ENCODE results near the gene MUC4. TPM values are rescaled to one million over a fixed set of nuclear protein-coding genes. Genes with fewer than 3 reads are reported as not detected.

MUC4 gene
- total and polyA plus RNA-seq, 9 of the 15 experiments (the other 6 are each of a cell fraction or from before 2014, with no cell fraction given): under 0.01 to 0.21 (median 0.10) TPM; not detected in 4

DNA sequence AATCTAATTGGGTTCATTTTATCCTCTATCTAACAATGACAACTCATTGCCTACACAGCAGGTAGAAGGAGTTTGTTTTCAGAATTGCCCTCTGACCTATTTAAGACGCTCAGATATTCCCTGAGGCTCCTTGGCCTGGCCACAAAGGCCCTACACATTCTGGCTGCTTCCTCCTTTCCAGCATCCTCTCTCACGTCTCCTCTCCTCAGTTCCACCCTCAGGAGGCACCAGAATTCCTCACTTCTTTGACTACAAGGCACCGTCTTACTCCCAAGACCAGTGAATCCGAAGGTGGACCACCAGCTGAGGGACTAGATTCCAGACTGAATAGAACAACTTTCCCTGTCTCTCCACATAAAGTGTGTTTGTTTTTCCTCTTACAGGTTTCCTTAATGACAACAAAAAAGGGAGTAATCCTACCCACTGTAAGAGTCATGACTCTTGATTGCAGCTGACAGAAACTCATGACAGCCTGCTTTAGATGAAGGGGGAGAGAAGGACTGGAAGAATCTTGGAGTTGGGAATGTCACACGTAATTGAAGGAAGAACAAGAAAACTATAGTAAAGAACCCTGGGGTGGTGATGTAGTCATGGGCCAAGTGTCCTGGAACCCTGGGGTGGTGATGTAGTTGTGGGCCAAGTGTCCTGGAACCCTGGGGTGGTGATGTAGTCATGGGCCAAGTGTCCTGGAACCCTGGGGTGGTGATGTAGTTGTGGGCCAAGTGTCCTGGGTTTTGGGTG lies 112.9 kb downstream of the MUC4 start (continued):
- no peak for TF ChIP-seq TOE1 (IDR thresholded peaks at IDR 0.05; ENCODE audit: borderline replicate concordance)
- TF ChIP-seq TOE1 (CRISPR knock-in tag; IDR thresholded peaks at IDR 0.05; ENCODE audit: borderline replicate concordance, low read depth): no peak
- no peak for TF ChIP-seq ASH1L (IDR thresholded peaks at IDR 0.05; ENCODE audit: borderline replicate concordance, low read depth, partially characterized antibody)
- no peak for TF ChIP-seq POLR2G (IDR thresholded peaks at IDR 0.05; ENCODE audit: low read depth, low read length)
- no peak for TF ChIP-seq SOX6 (IDR thresholded peaks at IDR 0.05)
- no peak for TF ChIP-seq E2F3 (CRISPR knock-in tag; IDR thresholded peaks at IDR 0.05)
- no peak for TF ChIP-seq FIP1L1 (IDR thresholded peaks at IDR 0.05; ENCODE audit: low read depth, low read length, poor library complexity, severe bottlenecking)
- no peak for TF ChIP-seq DEAF1 (CRISPR knock-in tag; IDR thresholded peaks at IDR 0.05)
- TF ChIP-seq, protein P1, sequence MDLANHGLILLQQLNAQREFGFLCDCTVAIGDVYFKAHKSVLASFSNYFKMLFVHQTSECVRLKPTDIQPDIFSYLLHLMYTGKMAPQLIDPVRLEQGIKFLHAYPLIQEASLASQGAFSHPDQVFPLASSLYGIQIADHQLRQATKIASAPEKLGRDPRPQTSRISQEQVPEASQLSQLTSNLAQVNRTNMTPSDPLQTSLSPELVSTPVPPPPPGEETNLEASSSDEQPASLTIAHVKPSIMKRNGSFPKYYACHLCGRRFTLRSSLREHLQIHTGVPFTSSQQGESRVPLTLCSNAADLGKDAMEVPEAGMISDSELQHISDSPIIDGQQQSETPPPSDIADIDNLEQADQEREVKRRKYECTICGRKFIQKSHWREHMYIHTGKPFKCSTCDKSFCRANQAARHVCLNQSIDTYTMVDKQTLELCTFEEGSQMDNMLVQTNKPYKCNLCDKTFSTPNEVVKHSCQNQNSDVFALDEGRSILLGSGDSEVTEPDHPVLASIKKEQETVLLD (IDR thresholded peaks at IDR 0.05): no peak
- TF ChIP-seq SAFB2 (IDR thresholded peaks at IDR 0.05; ENCODE audit: borderline replicate concordance, low read depth, low read length, severe bottlenecking): no peak
- TF ChIP-seq RAD21 (CRISPR knock-in tag; conservative IDR thresholded peaks at IDR 0.05 in 1 of 2, IDR thresholded peaks at IDR 0.05 in 1 of 2): no peak
- peak; percentile 44; the same call in 1 of the 2 replicates for TF ChIP-seq SP1 (CRISPR knock-in tag; IDR thresholded peaks at IDR 0.05)
- TF ChIP-seq GTF2F1 (IDR thresholded peaks at IDR 0.05; ENCODE audit: low read depth, low read length): no peak
- TF ChIP-seq, protein P2, sequence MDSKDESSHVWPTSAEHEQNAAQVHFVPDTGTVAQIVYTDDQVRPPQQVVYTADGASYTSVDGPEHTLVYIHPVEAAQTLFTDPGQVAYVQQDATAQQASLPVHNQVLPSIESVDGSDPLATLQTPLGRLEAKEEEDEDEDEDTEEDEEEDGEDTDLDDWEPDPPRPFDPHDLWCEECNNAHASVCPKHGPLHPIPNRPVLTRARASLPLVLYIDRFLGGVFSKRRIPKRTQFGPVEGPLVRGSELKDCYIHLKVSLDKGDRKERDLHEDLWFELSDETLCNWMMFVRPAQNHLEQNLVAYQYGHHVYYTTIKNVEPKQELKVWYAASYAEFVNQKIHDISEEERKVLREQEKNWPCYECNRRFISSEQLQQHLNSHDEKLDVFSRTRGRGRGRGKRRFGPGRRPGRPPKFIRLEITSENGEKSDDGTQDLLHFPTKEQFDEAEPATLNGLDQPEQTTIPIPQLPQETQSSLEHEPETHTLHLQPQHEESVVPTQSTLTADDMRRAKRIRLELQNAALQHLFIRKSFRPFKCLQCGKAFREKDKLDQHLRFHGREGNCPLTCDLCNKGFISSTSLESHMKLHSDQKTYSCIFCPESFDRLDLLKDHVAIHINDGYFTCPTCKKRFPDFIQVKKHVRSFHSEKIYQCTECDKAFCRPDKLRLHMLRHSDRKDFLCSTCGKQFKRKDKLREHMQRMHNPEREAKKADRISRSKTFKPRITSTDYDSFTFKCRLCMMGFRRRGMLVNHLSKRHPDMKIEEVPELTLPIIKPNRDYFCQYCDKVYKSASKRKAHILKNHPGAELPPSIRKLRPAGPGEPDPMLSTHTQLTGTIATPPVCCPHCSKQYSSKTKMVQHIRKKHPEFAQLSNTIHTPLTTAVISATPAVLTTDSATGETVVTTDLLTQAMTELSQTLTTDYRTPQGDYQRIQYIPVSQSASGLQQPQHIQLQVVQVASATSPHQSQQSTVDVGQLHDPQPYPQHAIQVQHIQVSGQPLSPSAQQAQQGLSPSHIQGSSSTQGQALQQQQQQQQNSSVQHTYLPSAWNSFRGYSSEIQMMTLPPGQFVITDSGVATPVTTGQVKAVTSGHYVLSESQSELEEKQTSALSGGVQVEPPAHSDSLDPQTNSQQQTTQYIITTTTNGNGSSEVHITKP (IDR thresholded peaks at IDR 0.05; ENCODE audit: partially characterized antibody): no peak
- no peak for TF ChIP-seq ZNF830 (CRISPR knock-in tag; IDR thresholded peaks at IDR 0.05)
- no peak for TF ChIP-seq RFX7 (CRISPR knock-in tag; IDR thresholded peaks at IDR 0.05)
- TF ChIP-seq ZNF707 (CRISPR knock-in tag; conservative IDR thresholded peaks at IDR 0.05): no peak
- TF ChIP-seq U2AF1 (optimal IDR thresholded peaks at IDR 0.05; ENCODE audit: low read depth, low read length): no peak
- TF ChIP-seq HMG20A (CRISPR knock-in tag; conservative IDR thresholded peaks at IDR 0.05): no peak
- no peak for TF ChIP-seq STAT5B (CRISPR knock-in tag; IDR thresholded peaks at IDR 0.05)
- TF ChIP-seq CREM (IDR thresholded peaks at IDR 0.05; ENCODE audit: low read depth): peak; percentile 51; the same call in 1 of the 2 replicates

All from K562 (cell line).